ENCODE results near the gene P4HA2.

Gene P4HA2

DNA sequence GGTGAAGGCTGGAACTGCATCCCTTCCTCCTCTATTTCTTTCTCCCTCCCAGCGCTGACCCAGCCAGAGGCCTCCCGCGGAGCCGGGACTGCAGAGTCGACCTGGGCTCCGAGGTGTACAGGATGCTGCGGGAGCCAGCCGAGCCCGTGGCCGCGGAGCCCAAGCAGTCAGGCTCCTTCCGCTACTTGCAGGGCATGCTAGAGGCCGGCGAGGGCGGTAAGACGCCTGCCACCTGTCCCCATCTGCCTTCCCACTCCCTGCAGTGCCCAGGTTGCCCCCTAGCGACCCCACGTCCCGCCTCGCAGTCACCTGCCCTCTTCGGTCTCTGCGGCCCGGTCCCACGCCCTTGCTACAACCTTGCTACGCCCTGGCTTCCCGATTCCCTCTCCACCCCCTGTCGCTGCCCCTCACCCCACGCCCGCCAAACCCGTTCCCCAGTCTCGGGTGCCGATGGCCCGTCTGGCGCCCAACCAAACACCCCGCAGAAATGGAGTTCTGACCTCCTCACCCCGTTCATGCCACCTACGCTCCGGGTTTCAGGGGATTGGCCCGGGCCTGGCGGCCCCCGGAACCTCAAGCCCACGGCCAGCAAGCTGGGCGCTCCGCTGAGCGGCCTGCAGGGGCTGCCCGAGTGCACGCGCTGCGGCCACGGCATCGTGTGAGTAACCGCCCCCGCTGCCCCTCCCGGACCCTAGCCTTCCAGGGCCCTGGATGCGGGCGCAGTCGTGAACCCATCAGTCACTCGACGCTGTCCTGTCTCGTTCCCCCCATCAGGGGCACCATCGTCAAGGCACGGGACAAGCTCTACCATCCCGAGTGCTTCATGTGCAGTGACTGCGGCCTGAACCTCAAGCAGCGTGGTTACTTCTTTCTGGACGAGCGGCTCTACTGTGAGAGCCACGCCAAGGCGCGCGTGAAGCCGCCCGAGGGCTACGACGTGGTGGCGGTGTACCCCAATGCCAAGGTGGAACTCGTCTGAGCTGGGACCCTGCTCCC lies 43.9 kb upstream of the P4HA2 start:
- H3K27me3 ChIP-seq (ENCODE audit: insufficient read depth, low read length, poor library complexity, severe bottlenecking), result no peaks in the 10 kb centered on the region
- H3F3A ChIP-seq (ENCODE audit: low read depth), result no peaks in the 10 kb centered on the region
- H3K4me1 ChIP-seq (ENCODE audit: insufficient read depth, low read length, poor library complexity, severe bottlenecking), result peaks cover 3% of the 10 kb centered on the region
- TF ChIP-seq, protein P1, sequence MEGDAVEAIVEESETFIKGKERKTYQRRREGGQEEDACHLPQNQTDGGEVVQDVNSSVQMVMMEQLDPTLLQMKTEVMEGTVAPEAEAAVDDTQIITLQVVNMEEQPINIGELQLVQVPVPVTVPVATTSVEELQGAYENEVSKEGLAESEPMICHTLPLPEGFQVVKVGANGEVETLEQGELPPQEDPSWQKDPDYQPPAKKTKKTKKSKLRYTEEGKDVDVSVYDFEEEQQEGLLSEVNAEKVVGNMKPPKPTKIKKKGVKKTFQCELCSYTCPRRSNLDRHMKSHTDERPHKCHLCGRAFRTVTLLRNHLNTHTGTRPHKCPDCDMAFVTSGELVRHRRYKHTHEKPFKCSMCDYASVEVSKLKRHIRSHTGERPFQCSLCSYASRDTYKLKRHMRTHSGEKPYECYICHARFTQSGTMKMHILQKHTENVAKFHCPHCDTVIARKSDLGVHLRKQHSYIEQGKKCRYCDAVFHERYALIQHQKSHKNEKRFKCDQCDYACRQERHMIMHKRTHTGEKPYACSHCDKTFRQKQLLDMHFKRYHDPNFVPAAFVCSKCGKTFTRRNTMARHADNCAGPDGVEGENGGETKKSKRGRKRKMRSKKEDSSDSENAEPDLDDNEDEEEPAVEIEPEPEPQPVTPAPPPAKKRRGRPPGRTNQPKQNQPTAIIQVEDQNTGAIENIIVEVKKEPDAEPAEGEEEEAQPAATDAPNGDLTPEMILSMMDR (conservative IDR thresholded peaks at IDR 0.05; ENCODE audit: low read length), result no peak
- no peak for TF ChIP-seq EZH2phosphoT487 (IDR thresholded peaks at IDR 0.05; ENCODE audit: borderline replicate concordance)
- H3K9me3 ChIP-seq (ENCODE audit: insufficient read depth, low read depth, low read length), result no peaks in the 10 kb centered on the region
- H3K4me3 ChIP-seq (ENCODE audit: low read length, poor library complexity, severe bottlenecking), result no peak overlapping the region
- H3K36me3 ChIP-seq (ENCODE audit: insufficient read depth, low read length), result no peaks in the 10 kb centered on the region
- no peak overlapping the region for H3K9ac ChIP-seq (ENCODE audit: low read depth, low read length, poor library complexity, severe bottlenecking)
- no peak overlapping the region for H2AFZ ChIP-seq (ENCODE audit: low read length)
- H3K79me2 ChIP-seq (ENCODE audit: insufficient read depth, low read length), result no peaks in the 10 kb centered on the region
- H3K4me2 ChIP-seq (ENCODE audit: low read depth, low read length, poor library complexity, severe bottlenecking), result no peak overlapping the region
- no peaks in the 10 kb centered on the region for H3K9me2 ChIP-seq (replicated peaks; ENCODE audit: low read depth, low read length)
- H4K20me1 ChIP-seq (ENCODE audit: insufficient read depth, low read length, poor library complexity, severe bottlenecking), result no peaks in the 10 kb centered on the region

DNA sequence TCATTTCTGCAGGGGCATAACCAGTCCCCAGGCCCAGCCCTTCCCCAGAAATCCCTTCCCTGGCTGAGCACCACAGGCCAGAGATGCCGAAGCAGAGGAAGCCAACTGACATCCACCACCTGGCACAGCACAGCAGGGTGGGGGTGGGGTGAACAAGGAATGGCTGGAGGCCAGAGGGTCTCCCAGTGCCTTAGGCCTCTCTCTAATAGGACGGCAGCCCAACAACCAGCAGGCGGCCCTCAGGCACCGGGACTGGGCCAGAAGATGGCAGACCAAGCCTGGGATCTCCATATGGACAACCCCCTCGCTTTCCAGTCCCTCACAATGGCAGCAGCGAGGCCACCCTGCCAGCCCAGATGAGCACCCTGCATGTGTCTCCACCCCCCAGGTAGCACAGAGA lies 43.1 kb upstream of the P4HA2 start:
- no peaks in the 10 kb centered on the region for H3K79me2 ChIP-seq (ENCODE audit: insufficient read depth, low read length)
- H3K4me2 ChIP-seq (ENCODE audit: low read depth, low read length, poor library complexity, severe bottlenecking), result no peak overlapping the region
- no peaks in the 10 kb centered on the region for H3K27me3 ChIP-seq (ENCODE audit: insufficient read depth, low read length, poor library complexity, severe bottlenecking)
- no peak overlapping the region for H2AFZ ChIP-seq (ENCODE audit: low read length)
- no peak for TF ChIP-seq EZH2phosphoT487 (IDR thresholded peaks at IDR 0.05; ENCODE audit: borderline replicate concordance)
- TF ChIP-seq, protein P1 (conservative IDR thresholded peaks at IDR 0.05; ENCODE audit: low read length), result no peak
- peaks cover 3% of the 10 kb centered on the region for H3K4me1 ChIP-seq (ENCODE audit: insufficient read depth, low read length, poor library complexity, severe bottlenecking)
- H4K20me1 ChIP-seq (ENCODE audit: insufficient read depth, low read length, poor library complexity, severe bottlenecking), result no peaks in the 10 kb centered on the region
- no peaks in the 10 kb centered on the region for H3K9me3 ChIP-seq (ENCODE audit: insufficient read depth, low read depth, low read length)
- no peaks in the 10 kb centered on the region for H3F3A ChIP-seq (ENCODE audit: low read depth)
- no peak overlapping the region for H3K9ac ChIP-seq (ENCODE audit: low read depth, low read length, poor library complexity, severe bottlenecking)
- H3K36me3 ChIP-seq (ENCODE audit: insufficient read depth, low read length), result no peaks in the 10 kb centered on the region
- no peaks in the 10 kb centered on the region for H3K9me2 ChIP-seq (replicated peaks; ENCODE audit: low read depth, low read length)
- H3K4me3 ChIP-seq (ENCODE audit: low read length, poor library complexity, severe bottlenecking), result no peak overlapping the region

DNA sequence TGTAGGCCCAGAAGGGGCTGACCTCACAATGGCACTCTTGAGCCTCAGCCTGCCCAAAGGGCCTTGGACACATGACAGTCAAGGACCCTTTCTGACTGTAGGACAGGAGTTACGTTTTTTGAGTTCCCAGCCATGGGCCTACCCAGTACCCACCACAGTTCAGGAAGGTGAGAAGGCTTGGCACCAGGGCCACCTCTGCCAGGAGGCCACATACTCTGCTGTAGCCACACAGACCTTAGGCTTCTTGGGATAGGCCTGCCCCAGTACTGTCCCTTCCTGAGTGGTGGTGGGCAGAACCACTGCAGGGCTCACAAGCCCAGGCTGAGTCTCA lies 42.6 kb upstream of the P4HA2 start:
- H3K4me2 ChIP-seq (ENCODE audit: low read depth, low read length, poor library complexity, severe bottlenecking), result no peak overlapping the region
- H3K79me2 ChIP-seq (ENCODE audit: insufficient read depth, low read length), result no peaks in the 10 kb centered on the region
- no peaks in the 10 kb centered on the region for H4K20me1 ChIP-seq (ENCODE audit: insufficient read depth, low read length, poor library complexity, severe bottlenecking)
- no peaks in the 10 kb centered on the region for H3F3A ChIP-seq (ENCODE audit: low read depth)
- H3K9me2 ChIP-seq (replicated peaks; ENCODE audit: low read depth, low read length), result no peaks in the 10 kb centered on the region
- H3K9ac ChIP-seq (ENCODE audit: low read depth, low read length, poor library complexity, severe bottlenecking), result no peak overlapping the region
- peaks cover 3% of the 10 kb centered on the region for H3K4me1 ChIP-seq (ENCODE audit: insufficient read depth, low read length, poor library complexity, severe bottlenecking)
- H3K9me3 ChIP-seq (ENCODE audit: insufficient read depth, low read depth, low read length), result no peaks in the 10 kb centered on the region
- TF ChIP-seq, protein P1 (conservative IDR thresholded peaks at IDR 0.05; ENCODE audit: low read length), result no peak
- no peak for TF ChIP-seq EZH2phosphoT487 (IDR thresholded peaks at IDR 0.05; ENCODE audit: borderline replicate concordance)
- no peak overlapping the region for H3K4me3 ChIP-seq (ENCODE audit: low read length, poor library complexity, severe bottlenecking)
- no peak overlapping the region for H2AFZ ChIP-seq (ENCODE audit: low read length)
- H3K36me3 ChIP-seq (ENCODE audit: insufficient read depth, low read length), result no peaks in the 10 kb centered on the region
- H3K27me3 ChIP-seq (ENCODE audit: insufficient read depth, low read length, poor library complexity, severe bottlenecking), result no peaks in the 10 kb centered on the region
